GM12873 (cell line): ENCODE measurements around the gene VASN.

Source experiments
- CTCF ChIP-seq: IDR thresholded peaks from 2 replicates; pipeline ENCODE4 v1.5.1; 2012; ENCODE audit warnings: low read depth, mild to moderate bottlenecking, moderate library complexity, low read length, control low read depth; ENCODE audit not compliant: insufficient read depth; ENCODE audit errors: missing control alignments

VASN gene

GRCh38 chr16:4371357-4372000 is at the start of gene VASN:
Gene VASN, plus strand, starts transcription at chr16:4371848. Its CDS starts 9,030 bp downstream, at chr16:4380878.
- TF ChIP-seq CTCF: no peak

- no peak for TF ChIP-seq CTCF
Measured at GRCh38 chr16:4322121-4323052, 49.3 kb upstream of the VASN start.

GRCh38 chr16:4323071-4323844 is 48.4 kb upstream of the VASN start:
- TF ChIP-seq CTCF: no peak

- no peak for TF ChIP-seq CTCF
Measured at GRCh38 chr16:4323845-4324488, 47.7 kb upstream of the VASN start.

GRCh38 chr16:4324492-4325252 is 47.0 kb upstream of the VASN start:
- no peak for TF ChIP-seq CTCF

- no peak for TF ChIP-seq CTCF
Measured at GRCh38 chr16:4325253-4325758, 46.3 kb upstream of the VASN start.
